H1 (cell line): ENCODE results near the gene MAD2L1BP. TPM values are rescaled to one million over a fixed set of nuclear protein-coding genes. Genes with fewer than 3 reads are reported as not detected.

ENCODE experiments used
- CTCF ChIA-PET: fragments of 300-600 bp; sonication (Branson Sonifier 250); formaldehyde crosslinking; loops from one replicate; lab custom pipeline; 2021; ENCODE audit not compliant: partially characterized antibody; lab: Charles Lee
- POLR2A ChIA-PET: fragments of 300-600 bp; sonication (Branson Sonifier 250); formaldehyde crosslinking; loops from one replicate; lab custom pipeline; 2021; ENCODE audit warnings: inconsistent platforms; ENCODE audit not compliant: partially characterized antibody; lab: Charles Lee
- DNase-seq, 2 experiments: peaks; one replicate each; pipeline versions ENCODE4 v3.0.0 to v3.0.0-alpha.2; 2010 to 2022; ENCODE audit warnings: low spot score in 2 of 2, low read depth in 1 of 2, mixed read lengths in 1 of 2
- FAIRE-seq: peaks from 2 replicates; lab custom pipeline; 2011; peaks lifted over from hg19 to GRCh38; lab: Jason Lieb, UNC
- H2AFZ ChIP-seq: 2 replicates; pipeline ENCODE4 v1.8.1; 2012; ENCODE audit warnings: low read length, inconsistent platforms
- H2AK5ac ChIP-seq: 2 replicates; pipeline ENCODE4 v1.6.1; 2013; ENCODE audit warnings: low read depth, low read length
- H2BK120ac ChIP-seq: replicated peaks from 2 replicates; pipeline ENCODE3; 2013; ENCODE audit warnings: low read depth, low read length, inconsistent platforms
- H2BK12ac ChIP-seq: 2 replicates; pipeline ENCODE4 v1.6.1; 2013; ENCODE audit warnings: low read depth, low read length
- H2BK15ac ChIP-seq: 2 replicates; pipeline ENCODE4 v1.6.1; 2013; ENCODE audit warnings: low read length
- H2BK20ac ChIP-seq: 2 replicates; pipeline ENCODE4 v1.6.1; 2013; ENCODE audit warnings: low read length
- H2BK5ac ChIP-seq: 2 replicates; pipeline ENCODE4 v1.6.1; 2013; ENCODE audit warnings: low read depth, low read length
- H3K14ac ChIP-seq: 2 replicates; pipeline ENCODE4 v1.6.1; 2013; ENCODE audit warnings: inconsistent platforms; ENCODE audit not compliant: insufficient read length
- H3K18ac ChIP-seq: 2 replicates; pipeline ENCODE4 v1.6.1; 2013; ENCODE audit warnings: low read length; ENCODE audit errors: extremely low read depth
- H3K23ac ChIP-seq: 2 replicates; pipeline ENCODE4 v1.6.1; 2013; ENCODE audit warnings: inconsistent platforms; ENCODE audit not compliant: insufficient read length
- H3K23me2 ChIP-seq: 2 replicates; pipeline ENCODE4 v1.6.1; 2013; ENCODE audit warnings: low read depth, low read length
- H3K27ac ChIP-seq: 2 replicates; pipeline ENCODE4 v1.6.1; 2011; ENCODE audit warnings: low read depth, low read length, inconsistent platforms
- H3K27me3 ChIP-seq, 4 experiments: replicated peaks in 1 of 4; 1 replicate in 1 of 4; 2 replicates in 3 of 4; pipeline versions ENCODE4 v1.6.1 to v1.8.1; 2011 to 2013; ENCODE audit warnings: low read length in 3 of 4, mild to moderate bottlenecking in 3 of 4, inconsistent platforms in 2 of 4, mixed read lengths in 2 of 4, moderate library complexity in 1 of 4; ENCODE audit not compliant: control insufficient read depth in 3 of 4, insufficient read depth in 3 of 4; ENCODE audit errors: extremely low read depth in 1 of 4
- H3K36me3 ChIP-seq, 4 experiments: 2 replicates each; pipeline versions ENCODE4 v1.6.1 to v1.8.1; 2011 to 2013; ENCODE audit warnings: mild to moderate bottlenecking in 4 of 4, low read length in 3 of 4, moderate library complexity in 2 of 4, control low read depth in 1 of 4, inconsistent platforms in 1 of 4; ENCODE audit not compliant: insufficient read depth in 4 of 4, control insufficient read depth in 2 of 4
- H3K4ac ChIP-seq: replicated peaks from 2 replicates; pipeline ENCODE3; 2013; ENCODE audit warnings: low read length, low read depth, mixed read lengths, inconsistent platforms; ENCODE audit not compliant: insufficient read length
- H3K4me1 ChIP-seq, 4 experiments: replicated peaks in 1 of 4; 1 replicate in 1 of 4; 2 replicates in 3 of 4; pipeline versions ENCODE4 v1.6.1 to v1.8.1; 2011 to 2013; ENCODE audit warnings: low read length in 3 of 4, inconsistent platforms in 2 of 4, mixed read lengths in 1 of 4; ENCODE audit not compliant: insufficient read depth in 4 of 4, control insufficient read depth in 3 of 4
- H3K4me2 ChIP-seq, 2 experiments: 2 replicates each; pipeline versions ENCODE4 v1.6.1 to v1.8.1; 2011 to 2013; ENCODE audit warnings: low read depth in 2 of 2, low read length in 2 of 2, control low read depth in 1 of 2, inconsistent platforms in 1 of 2, mild to moderate bottlenecking in 1 of 2; ENCODE audit not compliant: insufficient read depth in 1 of 2
- H3K4me3 ChIP-seq, 4 experiments: fragments of 200-600, 300-600 bp in 1 of 4; sonication (generic), shearing (Covaris generic), sonication (Bioruptor Twin) in 1 of 4; 2 replicates each; pipeline versions ENCODE4 v1.5.1 to v1.8.1; 2011 to 2016; ENCODE audit warnings: low read length in 4 of 4, low read depth in 3 of 4, control low read depth in 2 of 4, inconsistent platforms in 2 of 4, mild to moderate bottlenecking in 2 of 4, mixed read lengths in 1 of 4, moderate library complexity in 1 of 4; ENCODE audit not compliant: insufficient read depth in 2 of 4; ENCODE audit errors: extremely low read depth in 1 of 4
- H3K56ac ChIP-seq: replicated peaks from 2 replicates; pipeline ENCODE3; 2013; ENCODE audit warnings: low read depth, mild to moderate bottlenecking, mixed read lengths, low read length, inconsistent platforms; ENCODE audit not compliant: insufficient read length
- H3K79me1 ChIP-seq: 2 replicates; pipeline ENCODE4 v1.6.1; 2013; ENCODE audit warnings: low read depth, low read length, control low read depth
- H3K79me2 ChIP-seq, 2 experiments: 2 replicates each; pipeline versions ENCODE4 v1.6.1 to v1.8.1; 2012 to 2013; ENCODE audit warnings: low read length in 2 of 2, mild to moderate bottlenecking in 2 of 2, inconsistent platforms in 1 of 2; ENCODE audit not compliant: insufficient read depth in 2 of 2, control insufficient read depth in 1 of 2
- H3K9ac ChIP-seq, 4 experiments: replicated peaks in 1 of 4; 1 replicate in 1 of 4; 2 replicates in 3 of 4; pipeline versions ENCODE4 v1.6.1 to v1.8.1; 2011 to 2013; ENCODE audit warnings: low read depth in 3 of 4, low read length in 3 of 4, control low read depth in 2 of 4, mild to moderate bottlenecking in 2 of 4, moderate library complexity in 2 of 4, inconsistent platforms in 1 of 4; ENCODE audit errors: extremely low read depth in 1 of 4
- H3K9me3 ChIP-seq, 2 experiments: 2 replicates each; pipeline versions ENCODE4 v1.6.1 to v1.8.1; 2012 to 2013; ENCODE audit warnings: mild to moderate bottlenecking in 2 of 2, moderate library complexity in 2 of 2, control low read depth in 1 of 2, inconsistent platforms in 1 of 2, low read depth in 1 of 2, low read length in 1 of 2, mixed read lengths in 1 of 2; ENCODE audit not compliant: insufficient read depth in 2 of 2
- H4K20me1 ChIP-seq, 2 experiments: replicated peaks in 1 of 2; 2 replicates each; pipeline versions ENCODE3 to v1.8.1; 2011 to 2013; ENCODE audit warnings: inconsistent platforms in 2 of 2, low read length in 2 of 2, mild to moderate bottlenecking in 1 of 2; ENCODE audit not compliant: insufficient read depth in 2 of 2, control insufficient read depth in 1 of 2
- H4K5ac ChIP-seq: 2 replicates; pipeline ENCODE4 v1.6.1; 2013; ENCODE audit warnings: low read length, low read depth, mixed read lengths, inconsistent platforms; ENCODE audit not compliant: insufficient read length
- H4K8ac ChIP-seq: 2 replicates; pipeline ENCODE4 v1.8.0; 2013; ENCODE audit warnings: mild to moderate bottlenecking, moderate library complexity, low read length, inconsistent platforms; ENCODE audit not compliant: insufficient read depth; ENCODE audit errors: extremely low read depth
- H4K91ac ChIP-seq: replicated peaks from 2 replicates; pipeline ENCODE3; 2013; ENCODE audit warnings: low read length, mixed read lengths, inconsistent platforms; ENCODE audit not compliant: insufficient read length
- CBX8 ChIP-seq: fragments of 300-800, 300-1000 bp; sonication (generic); IDR thresholded peaks from 2 replicates; pipeline ENCODE4 v1.7.1; 2016; ENCODE audit warnings: low read depth, low read length, borderline replicate concordance
- CREB1 ChIP-seq: IDR thresholded peaks from 2 replicates; pipeline ENCODE4 v1.6.1; 2012; ENCODE audit warnings: inconsistent platforms
- WGBS, 2 experiments: shearing (Covaris generic) in 1 of 2; methylation state at CpG; one replicate each; pipeline versions ENCODE4 v1.1.6 to v1.1.7; 2013 to 2015; ENCODE audit warnings: low lambda C conversion rate in 2 of 2, mixed read lengths in 2 of 2, inconsistent platforms in 1 of 2, low coverage in 1 of 2, missing lambda C conversion rate in 1 of 2; ENCODE audit not compliant: insufficient replicate concordance in 2 of 2, insufficient coverage in 1 of 2, insufficient read length in 1 of 2; ENCODE audit errors: extremely low coverage in 1 of 2, missing lambda C conversion rate in 1 of 2; 5-methylcytosine and 5-hydroxymethylcytosine counted together
- polyA plus RNA-seq, 7 experiments: library from polyadenylated mRNA; depleted of rRNA in 3 of 7; stranded (reverse) in 5 of 7; unstranded in 2 of 7; fragments of >200 nt in 5 of 7; fragments of 200-250 nt in 2 of 7; gene quantifications; 1 replicate in 5 of 7; 2 replicates in 1 of 7; 4 replicates in 1 of 7; pipeline versions ENCODE4 v1.2.1 to v1.2.3, GENCODE V29; 2011 to 2013; ENCODE audit warnings: missing spikeins in 2 of 7, mixed read lengths in 2 of 7
- total RNA-seq: library from RNA; stranded (reverse); fragmentation: NEBNext Ultra II Directional; extraction: Animal tissue kit (Norgen Biotek cat#: 25700); gene quantifications from 2 replicates; pipeline ENCODE4 v1.2.1, GENCODE V29; 2021
- TF ChIP-seq, protein P1 (sequence below): IDR thresholded peaks from 2 replicates; pipeline ENCODE4 v1.6.1; 2011; ENCODE audit warnings: low read depth, mild to moderate bottlenecking, low read length; ENCODE audit not compliant: insufficient read depth

MAD2L1BP gene
- total and polyA plus RNA-seq, 2 of the 8 experiments (the other 6 are each of a cell fraction or from before 2014, with no cell fraction given), result 35.5 to 70.0 TPM

DNA sequence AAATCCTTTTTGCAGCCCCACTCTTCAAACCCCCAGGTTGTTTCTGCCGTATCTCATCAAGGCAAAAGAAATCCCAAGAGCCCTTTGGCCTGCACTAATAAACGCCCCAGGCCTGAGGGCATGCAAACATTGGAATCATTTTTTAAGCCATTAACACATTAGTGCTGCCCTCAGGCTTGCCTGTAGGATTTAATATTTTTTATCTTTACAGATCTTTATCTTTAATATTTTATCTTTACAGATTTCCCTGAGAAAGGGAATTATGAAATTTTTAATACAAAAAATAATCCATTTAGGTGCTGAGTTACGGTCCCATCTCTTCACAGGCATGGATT is 21.3 kb upstream of the MAD2L1BP start:
- ChIA-PET POLR2A (interaction anchor here (0.7 to 2.7 kb wide), 4 partner anchors 9 to 50 kb away, joined by 3 to 17 read pairs (median 4); partner anchors contain the start of gene GTPBP2), CTCF (interaction anchor here (1.0 to 1.4 kb wide), 2 partner anchors 9 to 17 kb away, joined by 3 read pairs; no protein-coding TSS in a partner anchor)
- H3K23me2 ChIP-seq, result no peaks in the 10 kb centered on the region
- no peak overlapping the region for H4K8ac ChIP-seq
- WGBS, 2 experiments, result 87% methylated on average over 3 of the region's 3 CpGs; no CpG with 5 or more reads in 1 of the 2 experiments
- TF ChIP-seq CREB1 (no peak), CBX8 (no peak)
- TF ChIP-seq, protein P1, sequence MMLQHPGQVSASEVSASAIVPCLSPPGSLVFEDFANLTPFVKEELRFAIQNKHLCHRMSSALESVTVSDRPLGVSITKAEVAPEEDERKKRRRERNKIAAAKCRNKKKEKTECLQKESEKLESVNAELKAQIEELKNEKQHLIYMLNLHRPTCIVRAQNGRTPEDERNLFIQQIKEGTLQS, result no peak
- H4K20me1 ChIP-seq, result peaks cover 0 to 1% of the 10 kb centered on the region in 2 experiments
- H3K79me2 ChIP-seq, result no peaks in the 10 kb centered on the region
- no peak overlapping the region for H3K56ac ChIP-seq
- no peak overlapping the region for H3K14ac ChIP-seq
- no peaks in the 10 kb centered on the region for H3K79me1 ChIP-seq
- no peak for FAIRE-seq
- H3K36me3 ChIP-seq, result peaks cover 3 to 13% (median 7%) of the 10 kb centered on the region in 4 experiments; a peak in 6 of 8 replicates
- no peaks in the 10 kb centered on the region for H3K27me3 ChIP-seq
- no peak for DNase-seq
- H3K4me2 ChIP-seq, result no peak overlapping the region
- H2BK20ac ChIP-seq, result no peak overlapping the region
- no peak overlapping the region for H4K5ac ChIP-seq
- no peak overlapping the region for H3K27ac ChIP-seq
- H3K23ac ChIP-seq, result no peak overlapping the region
- no peak overlapping the region for H2BK12ac ChIP-seq
- no peak overlapping the region for H2AFZ ChIP-seq
- no peak overlapping the region for H2BK15ac ChIP-seq
- no peak overlapping the region for H3K18ac ChIP-seq
- no peak overlapping the region for H2AK5ac ChIP-seq
- no peak overlapping the region for H3K4me3 ChIP-seq
- no peak overlapping the region for H2BK5ac ChIP-seq
- no peaks in the 10 kb centered on the region for H3K9me3 ChIP-seq
- H4K91ac ChIP-seq, result no peak overlapping the region
- no peaks in the 10 kb centered on the region for H3K4me1 ChIP-seq
- H2BK120ac ChIP-seq, result no peak overlapping the region
- no peak overlapping the region for H3K9ac ChIP-seq
- H3K4ac ChIP-seq, result no peak overlapping the region
